ENCODE measurements around the gene ARFGEF3.

Gene ARFGEF3

GRCh38 chr6:138296381-138296780, 134.6 kb downstream of the ARFGEF3 start:
- FAIRE-seq (no peak), DNase-seq (ENCODE audit: insufficient read length, low spot score) (no peak)

GRCh38 chr6:138296786-138297185, 135.0 kb downstream of the ARFGEF3 start:
- DNase-seq (ENCODE audit: insufficient read length, low spot score) (no peak), FAIRE-seq (no peak)

DNA sequence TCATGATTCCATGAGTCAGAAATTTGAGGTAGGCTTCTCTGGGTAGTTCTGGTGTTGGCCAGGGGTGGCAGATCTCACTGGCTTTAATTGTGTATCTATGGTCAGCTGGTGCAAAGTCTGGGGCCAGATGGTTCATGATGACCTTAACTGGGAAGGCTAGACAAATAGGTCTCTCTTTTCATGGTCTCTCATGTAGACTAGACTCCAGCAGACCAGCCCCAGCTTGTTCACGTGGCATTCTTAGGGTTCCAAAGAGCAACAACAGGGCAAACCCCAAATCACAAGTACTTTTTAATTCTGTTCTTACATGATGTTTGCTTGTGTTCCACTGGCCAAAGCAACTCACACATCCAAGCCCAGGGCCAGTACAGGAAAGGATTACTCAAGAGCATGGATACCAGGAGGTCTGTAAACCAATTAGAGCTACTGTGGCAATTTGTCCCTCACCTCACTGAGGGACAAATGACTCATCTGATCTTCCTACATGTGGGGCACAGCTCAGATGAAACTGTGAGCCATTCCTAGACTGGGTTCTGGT, 136.1 kb downstream of the ARFGEF3 start:
- no peak for DNase-seq (ENCODE audit: insufficient read length, low spot score)
- no peak for FAIRE-seq

- no peak for FAIRE-seq
- no peak for DNase-seq (ENCODE audit: insufficient read length, low spot score)
These were observed 138.7 kb downstream of the ARFGEF3 start for GRCh38 chr6:138300469-138300868.

- no peak for FAIRE-seq
- DNase-seq (ENCODE audit: insufficient read length, low spot score): no peak
These were observed 140.8 kb downstream of the ARFGEF3 start for GRCh38 chr6:138302554-138302953.

DNA sequence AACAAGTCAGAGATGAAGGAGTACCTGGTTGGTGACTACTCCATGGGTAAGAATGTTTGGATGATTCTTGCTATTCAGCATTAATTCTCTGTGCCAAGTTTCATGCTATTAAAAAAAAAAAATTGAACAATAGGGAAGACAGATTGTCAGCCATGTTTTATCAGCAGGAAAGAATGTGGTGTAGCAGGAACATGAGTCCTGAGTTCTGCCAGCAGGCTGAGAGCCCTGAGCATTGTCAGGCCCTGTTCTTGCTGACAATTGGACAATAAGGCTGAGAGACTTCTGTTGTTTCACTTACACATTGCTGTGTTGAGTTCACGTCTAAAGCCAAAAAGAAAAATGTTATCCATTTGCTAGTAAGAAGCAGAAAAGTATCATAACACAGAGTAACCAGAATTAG, 145.6 kb downstream of the ARFGEF3 start:
- DNase-seq (ENCODE audit: insufficient read length, low spot score) (no peak), FAIRE-seq (no peak)

GRCh38 chr6:138307816-138308730, 146.3 kb downstream of the ARFGEF3 start:
- no peak for FAIRE-seq
- DNase-seq (ENCODE audit: insufficient read length, low spot score): no peak

- FAIRE-seq (no peak), DNase-seq (ENCODE audit: insufficient read length, low spot score) (no peak)
These were observed 147.0 kb downstream of the ARFGEF3 start for GRCh38 chr6:138308731-138309110.

- FAIRE-seq: no peak
- no peak for DNase-seq (ENCODE audit: insufficient read length, low spot score)
These were observed 148.0 kb downstream of the ARFGEF3 start for GRCh38 chr6:138309695-138310094.

- no peak for DNase-seq (ENCODE audit: insufficient read length, low spot score)
- no peak for FAIRE-seq
These were observed 148.6 kb downstream of the ARFGEF3 start for GRCh38 chr6:138310294-138310693.

GRCh38 chr6:138310821-138311220, 149.1 kb downstream of the ARFGEF3 start:
- no peak for FAIRE-seq

DNA sequence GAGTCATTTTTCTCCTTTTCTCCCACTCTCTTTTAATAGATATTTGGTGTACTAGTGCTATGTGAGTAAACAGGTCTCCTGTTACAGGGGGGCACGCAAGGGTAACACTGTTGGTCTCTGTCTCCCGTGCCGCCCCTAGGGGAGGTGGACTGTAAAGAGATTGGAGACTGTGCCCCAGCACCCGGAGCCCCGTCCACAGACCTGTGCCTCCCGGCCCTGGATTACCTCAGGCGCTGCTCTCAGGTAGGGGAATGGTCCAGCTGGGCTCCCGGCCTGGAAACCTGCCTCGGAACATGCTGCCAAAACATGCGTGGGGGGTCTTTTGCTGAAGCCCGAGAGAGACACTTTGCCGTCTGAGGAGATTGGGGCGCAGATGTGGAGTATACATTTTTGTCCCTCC, 149.5 kb downstream of the ARFGEF3 start:
- FAIRE-seq (no peak), DNase-seq (ENCODE audit: insufficient read length, low spot score) (no peak)

More at GRCh38 chr6:138310821-138311220, 149.1 kb downstream of the ARFGEF3 start:
- no peak for DNase-seq (ENCODE audit: insufficient read length, low spot score)

- DNase-seq (ENCODE audit: insufficient read length, low spot score) (no peak), FAIRE-seq (no peak)
These were observed 157.1 kb downstream of the ARFGEF3 start for GRCh38 chr6:138318741-138319375.

DNA sequence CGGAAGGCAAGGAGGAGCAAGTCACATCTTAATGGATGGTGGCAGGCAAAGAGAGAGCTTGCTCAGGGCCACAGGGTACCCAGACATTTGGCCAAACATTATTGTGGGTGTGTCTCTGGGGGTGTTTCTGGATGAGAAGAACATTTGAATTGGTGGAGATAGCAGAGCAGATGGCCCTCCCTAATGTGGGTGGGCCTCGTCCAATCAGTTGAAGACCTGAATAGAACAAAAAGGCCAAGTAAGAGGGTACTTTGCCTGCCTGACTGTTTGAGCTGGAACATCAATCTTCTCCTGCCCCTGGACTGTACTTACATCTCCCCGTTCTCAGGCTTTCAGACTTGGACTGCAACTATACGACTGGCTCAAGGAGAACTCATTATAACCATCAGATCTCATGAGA, 160.2 kb downstream of the ARFGEF3 start:
- no peak for FAIRE-seq
- DNase-seq (ENCODE audit: insufficient read length, low spot score): no peak

DNA sequence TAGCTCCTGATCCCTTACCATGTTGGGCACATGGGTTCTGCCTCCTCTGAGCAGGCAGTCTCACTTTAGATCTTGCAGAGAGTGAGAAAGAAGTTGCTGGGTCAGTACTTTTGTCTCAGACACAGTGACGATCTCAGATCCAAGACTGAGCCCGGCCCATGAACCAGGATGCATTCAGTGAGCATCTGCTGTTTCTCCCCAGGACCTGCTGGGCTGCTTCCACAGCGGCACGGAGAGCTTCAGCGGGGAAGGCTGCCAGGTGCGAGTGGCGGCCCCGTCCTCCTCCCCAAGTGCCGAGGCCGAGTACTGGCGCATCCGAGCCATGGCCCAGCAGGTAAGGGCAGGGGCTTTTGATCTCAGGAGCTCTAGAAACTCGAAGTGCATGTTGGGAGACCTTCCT, 162.1 kb downstream of the ARFGEF3 start:
- DNase-seq (ENCODE audit: insufficient read length, low spot score): no peak
- FAIRE-seq: no peak

DNA sequence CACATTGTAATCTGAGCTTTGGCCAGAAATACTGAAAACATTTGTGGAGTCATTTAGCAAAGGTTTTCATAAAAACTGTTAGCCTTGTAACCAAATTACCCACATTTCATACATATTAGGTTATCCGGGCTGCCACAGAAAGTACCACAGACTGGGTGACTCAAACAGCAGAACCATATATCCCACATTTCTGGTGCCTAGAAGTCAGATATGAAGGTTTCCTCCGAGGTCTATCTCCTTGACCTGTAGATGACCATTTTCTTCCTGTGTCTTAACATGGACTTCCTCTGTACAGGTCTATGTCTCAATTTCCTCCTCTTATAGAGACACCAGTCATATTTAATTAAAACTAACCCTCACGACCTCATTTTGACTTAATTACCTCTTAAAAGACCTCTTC, 166.5 kb downstream of the ARFGEF3 start:
- no peak for FAIRE-seq
- DNase-seq (ENCODE audit: insufficient read length, low spot score): no peak

DNA sequence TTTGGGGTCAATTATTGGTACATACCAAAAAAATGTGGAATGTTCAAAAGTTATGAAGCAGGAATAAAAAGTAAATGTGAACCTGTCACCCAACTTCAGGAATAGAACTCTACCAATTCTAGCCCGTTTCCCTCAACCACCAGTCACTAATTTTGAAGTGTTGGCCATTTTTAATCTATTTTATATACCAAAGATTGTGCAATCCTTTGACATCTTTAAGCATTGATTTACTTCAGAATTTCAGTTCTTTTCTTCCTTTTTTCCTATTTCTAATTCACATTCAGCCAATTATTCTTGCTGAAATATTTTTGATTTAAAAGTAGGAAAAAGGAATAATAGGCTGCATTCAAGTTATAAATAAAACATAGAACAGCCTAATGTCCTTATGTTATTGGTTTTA, 169.0 kb downstream of the ARFGEF3 start:
- FAIRE-seq (no peak), DNase-seq (ENCODE audit: insufficient read length, low spot score) (no peak)

DNA sequence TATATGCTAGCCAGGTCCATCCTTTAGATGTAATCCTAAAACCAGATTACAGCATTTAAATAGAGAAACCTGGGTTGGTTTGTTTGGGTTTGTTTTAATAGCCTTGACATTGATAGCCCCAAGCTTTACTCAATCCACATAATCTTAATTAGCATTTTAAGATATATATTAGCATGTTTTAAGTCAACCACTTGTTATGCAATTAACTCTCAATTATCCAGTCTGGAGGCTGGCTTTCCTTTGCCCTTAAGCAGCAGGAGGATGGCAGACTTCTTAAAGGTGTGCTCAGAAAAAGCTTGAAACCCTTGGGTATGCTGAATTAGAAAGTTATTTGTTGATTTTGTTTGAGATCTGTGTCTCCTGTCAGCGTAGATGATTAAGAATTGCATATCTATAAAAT, 169.7 kb downstream of the ARFGEF3 start:
- DNase-seq (ENCODE audit: insufficient read length, low spot score) (no peak), FAIRE-seq (no peak)

GRCh38 chr6:138331984-138332383, 170.2 kb downstream of the ARFGEF3 start:
- no peak for DNase-seq (ENCODE audit: insufficient read length, low spot score)
- FAIRE-seq: no peak

GRCh38 chr6:138334000-138334399, 172.3 kb downstream of the ARFGEF3 start:
- no peak for FAIRE-seq
- DNase-seq (ENCODE audit: insufficient read length, low spot score): no peak

DNA sequence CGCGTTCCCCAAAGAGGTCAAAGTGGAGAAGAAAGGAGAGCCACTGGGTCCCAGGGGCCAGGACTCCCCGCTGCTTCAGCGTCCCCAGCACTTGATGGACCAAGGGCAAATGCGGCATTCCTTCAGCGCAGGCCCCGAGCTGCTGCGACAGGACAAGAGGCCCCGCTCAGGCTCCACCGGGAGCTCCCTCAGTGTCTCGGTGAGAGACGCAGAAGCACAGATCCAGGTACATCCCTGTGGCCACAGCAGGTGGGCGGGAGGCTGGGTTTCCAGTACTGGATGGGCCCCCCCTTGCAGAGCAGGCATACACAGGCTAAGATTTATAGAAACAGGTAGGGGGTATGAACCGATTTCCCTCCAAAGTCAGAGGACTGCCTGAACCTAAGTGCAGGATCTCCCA, 173.2 kb downstream of the ARFGEF3 start:
- FAIRE-seq: no peak
- no peak for DNase-seq (ENCODE audit: insufficient read length, low spot score)

DNA sequence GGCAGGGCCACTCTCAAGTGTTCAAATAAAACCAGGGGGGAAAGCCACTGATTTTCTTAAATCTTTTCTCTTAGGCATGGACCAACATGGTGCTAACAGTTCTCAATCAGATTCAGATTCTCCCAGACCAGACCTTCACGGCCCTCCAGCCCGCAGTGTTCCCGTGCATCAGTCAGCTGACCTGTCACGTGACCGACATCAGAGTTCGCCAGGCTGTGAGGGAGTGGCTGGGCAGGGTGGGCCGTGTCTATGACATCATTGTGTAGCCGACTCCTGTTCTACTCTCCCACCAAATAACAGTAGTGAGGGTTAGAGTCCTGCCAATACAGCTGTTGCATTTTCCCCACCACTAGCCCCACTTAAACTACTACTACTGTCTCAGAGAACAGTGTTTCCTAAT, 174.5 kb downstream of the ARFGEF3 start:
- FAIRE-seq: no peak

More for the DNA sequence above, 174.5 kb downstream of the ARFGEF3 start:
- DNase-seq (ENCODE audit: insufficient read length, low spot score): no peak

Data from GM19239 (cell line).